Astrocyte of the spinal cord (primary cell): ENCODE measurements around the gene LRRC7.
A peak's percentile ranks its signal among the peaks of the same experiment; 100 is the strongest.
"Not testable (repeated sequence)": the region's sequence is repeated elsewhere in the genome, so short reads cannot be mapped to it uniquely, and the experiment has no call there.

Source experiments
- DNase-seq: peaks from one replicate; pipeline ENCODE4 v3.0.0; 2011; ENCODE audit warnings: low read depth, low spot score
- H3K4me3 ChIP-seq: 2 replicates; pipeline ENCODE4 v1.5.1; 2011; ENCODE audit warnings: low read depth, mild to moderate bottlenecking, low read length, moderate library complexity
- in situ Hi-C: cut with HindIII; loops from 2 replicates; pipeline ENCODE4 v1.10.0; 2017; ENCODE audit warnings: low sequenced_read_pairs
- TF ChIP-seq, protein P1 (sequence below): IDR thresholded peaks from 2 replicates; pipeline ENCODE4 v1.5.1; 2012; ENCODE audit warnings: low read depth, mild to moderate bottlenecking, low read length, inconsistent platforms

Gene LRRC7

GRCh38 chr1:69913977-69914376 is 346.3 kb downstream of the LRRC7 start:
- H3K4me3 ChIP-seq: no peak overlapping the region
- TF ChIP-seq, protein P1, sequence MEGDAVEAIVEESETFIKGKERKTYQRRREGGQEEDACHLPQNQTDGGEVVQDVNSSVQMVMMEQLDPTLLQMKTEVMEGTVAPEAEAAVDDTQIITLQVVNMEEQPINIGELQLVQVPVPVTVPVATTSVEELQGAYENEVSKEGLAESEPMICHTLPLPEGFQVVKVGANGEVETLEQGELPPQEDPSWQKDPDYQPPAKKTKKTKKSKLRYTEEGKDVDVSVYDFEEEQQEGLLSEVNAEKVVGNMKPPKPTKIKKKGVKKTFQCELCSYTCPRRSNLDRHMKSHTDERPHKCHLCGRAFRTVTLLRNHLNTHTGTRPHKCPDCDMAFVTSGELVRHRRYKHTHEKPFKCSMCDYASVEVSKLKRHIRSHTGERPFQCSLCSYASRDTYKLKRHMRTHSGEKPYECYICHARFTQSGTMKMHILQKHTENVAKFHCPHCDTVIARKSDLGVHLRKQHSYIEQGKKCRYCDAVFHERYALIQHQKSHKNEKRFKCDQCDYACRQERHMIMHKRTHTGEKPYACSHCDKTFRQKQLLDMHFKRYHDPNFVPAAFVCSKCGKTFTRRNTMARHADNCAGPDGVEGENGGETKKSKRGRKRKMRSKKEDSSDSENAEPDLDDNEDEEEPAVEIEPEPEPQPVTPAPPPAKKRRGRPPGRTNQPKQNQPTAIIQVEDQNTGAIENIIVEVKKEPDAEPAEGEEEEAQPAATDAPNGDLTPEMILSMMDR: no peak
- peak; percentile 78 for DNase-seq
- in situ Hi-C loops: no loop called here

- peak; percentile 27 for DNase-seq
- H3K4me3 ChIP-seq: no peak overlapping the region
- TF ChIP-seq, protein P1: no peak
- in situ Hi-C loops: no loop called here
Measured at GRCh38 chr1:69914976-69915765, 347.4 kb downstream of the LRRC7 start.

GRCh38 chr1:69919129-69919921 is 351.6 kb downstream of the LRRC7 start:
- TF ChIP-seq, protein P1: no peak
- in situ Hi-C loops: no loop called here
- no peak for DNase-seq
- H3K4me3 ChIP-seq: no peak overlapping the region

GRCh38 chr1:69919922-69920273 is 352.2 kb downstream of the LRRC7 start:
- in situ Hi-C loops: no loop called here
- no peak for DNase-seq
- no peak overlapping the region for H3K4me3 ChIP-seq
- TF ChIP-seq, protein P1: no peak

- H3K4me3 ChIP-seq: no peak overlapping the region
- TF ChIP-seq, protein P1: no peak
- in situ Hi-C loops: no loop called here
- DNase-seq: no peak
Measured at GRCh38 chr1:69920426-69920825, 352.7 kb downstream of the LRRC7 start.

DNA sequence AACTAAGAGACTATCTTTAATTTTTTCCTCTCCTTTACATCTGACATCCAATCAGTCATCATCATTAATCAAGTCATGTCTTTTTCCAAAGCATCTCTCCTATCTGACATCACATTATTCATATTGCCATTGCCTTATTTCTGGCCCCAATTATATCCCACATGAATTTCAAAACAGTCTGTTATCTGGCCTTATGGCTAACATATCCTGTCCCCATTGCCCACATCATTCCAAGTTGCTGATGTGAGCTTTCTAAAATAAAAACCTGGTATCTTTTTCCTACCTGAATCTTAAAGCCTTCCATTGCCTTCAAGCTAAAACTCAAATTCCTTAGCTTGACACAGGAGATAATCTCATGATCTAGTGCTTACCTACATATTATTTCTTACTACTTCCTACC is 353.8 kb downstream of the LRRC7 start:
- no peak for DNase-seq
- in situ Hi-C loops: no loop called here
- TF ChIP-seq, protein P1: no peak
- H3K4me3 ChIP-seq: no peak overlapping the region

DNA sequence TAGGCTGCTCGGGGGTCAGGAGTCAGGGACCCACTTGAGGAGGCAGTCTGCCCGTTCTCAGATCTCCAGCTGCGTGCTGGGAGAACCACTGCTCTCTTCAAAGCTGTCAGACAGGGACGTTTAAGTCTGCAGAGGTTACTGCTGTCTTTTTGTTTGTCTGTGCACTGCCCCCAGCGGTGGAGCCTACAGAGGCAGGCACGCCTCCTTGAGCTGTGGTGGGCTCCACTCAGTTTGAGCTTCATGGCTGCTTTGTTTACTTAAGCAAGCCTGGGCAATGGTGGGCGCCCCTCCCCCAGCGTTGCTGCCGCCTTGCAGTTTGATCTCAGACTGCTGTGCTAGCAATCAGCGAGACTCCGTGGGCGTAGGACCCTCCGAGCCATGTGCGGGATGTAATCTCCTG is 360.5 kb downstream of the LRRC7 start:
- H3K4me3 ChIP-seq, in situ Hi-C loops, DNase-seq: not testable (repeated sequence)
